OCI-LY7 (cell line): ENCODE measurements around the gene SLC12A4. TPM values are rescaled to one million over a fixed set of nuclear protein-coding genes. Genes with fewer than 3 reads are reported as not detected.

Source experiments
- BruUV-seq: library from RNA; stranded (reverse); fragments of 400-500 nt; replicated peaks from 2 replicates; lab custom pipeline; 2021; lab: Mats Ljungman, UMichigan
- CTCF ChIA-PET: fragments of 300-600 bp; sonication (Branson Sonifier 250); formaldehyde crosslinking; loops from one replicate; lab custom pipeline; 2022; ENCODE audit warnings: antibody characterized with exemption; ENCODE audit not compliant: unreplicated experiment; lab: Charles Lee
- POLR2A ChIA-PET: fragments of 300-600 bp; sonication (Branson Sonifier 250); formaldehyde crosslinking; loops from one replicate; lab custom pipeline; 2022; ENCODE audit warnings: antibody characterized with exemption; lab: Charles Lee
- DNase-seq: peaks from one replicate; pipeline ENCODE4 v3.0.0-alpha.2; 2015; ENCODE audit warnings: low spot score
- H2AFZ ChIP-seq: fragments of 200-600 bp; sonication (generic), shearing (Covaris generic); 2 replicates; pipeline ENCODE4 v1.6.1; 2014; ENCODE audit warnings: mild to moderate bottlenecking, antibody characterized with exemption, low read length, moderate library complexity
- H3K27ac ChIP-seq: fragments of 200-600 bp; sonication (generic); 2 replicates; pipeline ENCODE4 v1.5.1; 2014; ENCODE audit warnings: mixed run types, low read depth, mild to moderate bottlenecking, moderate library complexity, low read length, inconsistent platforms; ENCODE audit not compliant: poor library complexity, severe bottlenecking
- H3K36me3 ChIP-seq: fragments of 200-600 bp; sonication (generic); 2 replicates; pipeline ENCODE4 v1.6.1; 2014; ENCODE audit warnings: mild to moderate bottlenecking, antibody characterized with exemption, low read length, moderate library complexity, mixed read lengths; ENCODE audit not compliant: insufficient read depth
- H3K4me1 ChIP-seq: fragments of 200-600 bp; sonication (generic); 2 replicates; pipeline ENCODE4 v1.5.1; 2014; ENCODE audit warnings: mild to moderate bottlenecking, low read length; ENCODE audit not compliant: insufficient read depth, poor library complexity, severe bottlenecking
- H3K4me2 ChIP-seq: fragments of 200-600 bp; sonication (generic); 2 replicates; pipeline ENCODE4 v1.6.1; 2014; ENCODE audit warnings: mild to moderate bottlenecking, low read length
- H3K4me3 ChIP-seq: fragments of 200-600 bp; sonication (generic); 2 replicates; pipeline ENCODE4 v1.5.1; 2014; ENCODE audit warnings: mild to moderate bottlenecking, low read depth, low read length; ENCODE audit not compliant: poor library complexity, severe bottlenecking
- H3K79me2 ChIP-seq: fragments of 200-600 bp; sonication (generic); 2 replicates; pipeline ENCODE4 v1.6.1; 2016; ENCODE audit warnings: low read depth, mild to moderate bottlenecking, low read length, moderate library complexity, mixed read lengths; ENCODE audit not compliant: insufficient read depth
- H3K9me2 ChIP-seq: fragments of 200-600 bp; sonication (generic); 2 replicates; pipeline ENCODE4 v1.6.1; 2016; ENCODE audit warnings: mild to moderate bottlenecking, low read length, mixed read lengths; ENCODE audit not compliant: insufficient read depth
- H3K9me3 ChIP-seq: fragments of 200-600 bp; sonication (generic); 2 replicates; pipeline ENCODE4 v1.6.1; 2014; ENCODE audit warnings: mild to moderate bottlenecking, mixed run types, low read length, mixed read lengths
- H4K20me1 ChIP-seq: fragments of 200-600 bp; sonication (generic); 2 replicates; pipeline ENCODE4 v1.6.1; 2014; ENCODE audit warnings: mild to moderate bottlenecking, antibody characterized with exemption, low read length, moderate library complexity, mixed read lengths; ENCODE audit not compliant: insufficient read depth
- CTCF ChIP-seq: fragments of 200-600 bp; sonication (generic); conservative IDR thresholded peaks from 2 replicates; pipeline ENCODE4 v1.5.1; 2014; ENCODE audit warnings: mild to moderate bottlenecking, antibody characterized with exemption, low read length, moderate library complexity, mixed read lengths
- EZH2phosphoT487 ChIP-seq: fragments of 200-600 bp; sonication (generic); IDR thresholded peaks from 2 replicates; pipeline ENCODE4 v1.6.1; 2018; ENCODE audit warnings: low read depth, borderline replicate concordance, mild to moderate bottlenecking, mixed run types, antibody characterized with exemption, low read length, moderate library complexity, mixed read lengths
- intact Hi-C: fragments of 100-400 bp; cut with micrococcal nuclease; formaldehyde crosslinking; loops from one replicate; pipeline ENCODE4 v1.10.0; 2022; ENCODE audit not compliant: unreplicated experiment
- total RNA-seq, 2 experiments: library from RNA; depleted of rRNA in 1 of 2; stranded (reverse); fragments of >200 nt in 1 of 2; shearing (Covaris generic) in 1 of 2; gene quantifications; 2 replicates each; pipeline ENCODE4 v1.2.3, GENCODE V29; 2014 to 2022

The SLC12A4 gene
- total RNA-seq, 2 experiments from 2014 or later, result 8.3 to 16.7 TPM

DNA sequence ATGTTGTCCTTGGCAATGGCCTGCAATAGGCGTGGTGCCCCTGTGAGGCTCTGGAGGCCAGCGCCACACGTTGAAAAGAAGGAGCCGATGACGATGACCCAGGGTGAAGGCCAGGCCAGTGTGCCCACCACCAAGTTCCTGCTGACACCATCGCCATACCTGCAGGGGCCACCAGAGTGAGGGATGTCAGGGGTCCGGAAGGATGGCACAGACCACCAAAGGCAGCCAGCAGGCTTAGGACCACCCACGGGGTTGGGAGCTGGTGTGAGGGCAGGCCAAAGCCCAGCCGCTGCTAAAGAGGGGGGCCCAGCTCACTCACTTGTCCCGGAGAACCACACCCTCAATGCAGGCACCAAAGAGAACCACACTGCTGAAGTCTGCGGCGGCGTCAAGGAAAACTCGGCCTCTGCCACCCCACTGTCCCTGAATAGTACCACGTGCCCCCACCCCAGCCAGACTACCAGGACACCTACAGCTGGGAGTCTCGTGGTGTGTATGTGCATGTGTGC, 18.0 kb downstream of the SLC12A4 start:
- Histone ChIP-seq H2AFZ (no peak overlapping the region), H3K36me3 (no peaks in the 10 kb centered on the region), H4K20me1 (no peaks in the 10 kb centered on the region), H3K4me3 (no peak overlapping the region), H3K4me2 (no peak overlapping the region), H3K9me3 (no peaks in the 10 kb centered on the region), H3K79me2 (no peaks in the 10 kb centered on the region), H3K4me1 (no peaks in the 10 kb centered on the region), H3K27ac (no peak overlapping the region), H3K9me2 (no peaks in the 10 kb centered on the region)
- no peak for TF ChIP-seq CTCF
- TF ChIP-seq EZH2phosphoT487, result no peak
- CTCF ChIA-PET, result no interaction called here
- DNase-seq, result no peak
- intact Hi-C loops, result no loop called here
- BruUV-seq, result no TSS peak
- POLR2A ChIA-PET, result no interaction called here

DNA sequence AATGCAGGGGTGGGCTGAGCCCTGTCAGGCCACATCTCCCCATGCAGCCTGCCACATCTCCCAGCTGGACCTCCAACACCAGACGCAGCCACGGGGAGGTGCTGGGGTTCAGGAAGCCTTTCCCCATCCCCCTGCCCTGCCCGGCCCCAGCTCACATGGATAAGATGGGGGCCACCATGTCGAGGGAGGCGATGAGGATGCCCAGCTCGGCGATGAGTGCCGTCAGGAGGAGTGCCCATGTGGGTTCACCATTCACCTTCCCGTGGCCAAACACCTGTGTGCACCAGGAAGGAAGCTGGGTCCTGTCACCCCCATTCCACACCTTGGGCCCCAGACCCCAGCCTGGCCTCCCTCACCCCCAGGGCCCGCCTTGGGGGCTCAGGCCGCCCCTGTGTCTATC, 18.8 kb downstream of the SLC12A4 start:
- ChIA-PET CTCF (no interaction called here), POLR2A (interaction anchor here (0.5 kb wide), 1 partner anchor 12 kb away, joined by 4 read pairs; no protein-coding TSS in a partner anchor)
- H4K20me1 ChIP-seq, result no peaks in the 10 kb centered on the region
- intact Hi-C loops, result no loop called here
- H3K4me2 ChIP-seq, result no peak overlapping the region
- no peak overlapping the region for H3K4me3 ChIP-seq
- no TSS peak for BruUV-seq
- no peak overlapping the region for H2AFZ ChIP-seq
- no peak overlapping the region for H3K27ac ChIP-seq
- no peaks in the 10 kb centered on the region for H3K79me2 ChIP-seq
- no peaks in the 10 kb centered on the region for H3K9me2 ChIP-seq
- no peaks in the 10 kb centered on the region for H3K4me1 ChIP-seq
- no peaks in the 10 kb centered on the region for H3K9me3 ChIP-seq
- no peak for DNase-seq
- TF ChIP-seq CTCF (0 out of 2 replicates have a peak, but pooled peaks have one; percentile 10), EZH2phosphoT487 (no peak)
- no peaks in the 10 kb centered on the region for H3K36me3 ChIP-seq

DNA sequence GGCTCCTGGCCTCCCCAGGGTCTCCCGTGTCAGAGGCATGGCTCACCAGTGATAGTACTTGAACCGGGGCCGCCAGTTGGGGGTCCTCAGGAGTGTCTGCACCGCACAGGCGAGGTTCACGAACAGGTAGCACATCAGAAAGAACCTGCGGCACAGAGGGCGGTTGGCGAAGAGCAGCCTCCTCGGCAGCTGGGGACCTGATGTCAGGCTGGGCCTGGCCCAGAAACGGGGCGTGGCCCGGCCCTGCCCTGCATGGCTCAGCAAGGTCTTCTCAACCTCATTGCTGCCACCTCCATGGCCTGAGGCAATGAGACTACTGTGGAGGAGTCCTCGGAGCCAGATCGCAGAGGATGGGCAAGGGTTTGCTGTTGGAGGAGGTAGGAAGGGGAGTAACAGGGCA, 20.4 kb downstream of the SLC12A4 start:
- Histone ChIP-seq H3K79me2 (no peaks in the 10 kb centered on the region), H3K36me3 (no peaks in the 10 kb centered on the region), H3K4me3 (no peak overlapping the region), H4K20me1 (no peaks in the 10 kb centered on the region), H3K9me2 (no peaks in the 10 kb centered on the region), H3K4me2 (no peak overlapping the region), H3K9me3 (no peaks in the 10 kb centered on the region), H3K4me1 (no peaks in the 10 kb centered on the region), H2AFZ (no peak overlapping the region), H3K27ac (no peak overlapping the region)
- DNase-seq, result no peak
- ChIA-PET CTCF (no interaction called here), POLR2A (interaction anchor here (0.5 kb wide), 1 partner anchor 37 kb away, joined by 3 read pairs; no protein-coding TSS in a partner anchor)
- no TSS peak for BruUV-seq
- intact Hi-C loops, result no loop called here
- no peak for TF ChIP-seq EZH2phosphoT487
- no peak for TF ChIP-seq CTCF
